H9 (cell line): ENCODE data around the gene PAOX. TPM values are rescaled to one million over a fixed set of nuclear protein-coding genes. Genes with fewer than 3 reads are reported as not detected.

Source experiments
- DNase-seq: peaks from one replicate; pipeline ENCODE4 v3.0.0-alpha.2; 2017
- H2AFZ ChIP-seq: one replicate; pipeline ENCODE4 v1.6.1; 2013; ENCODE audit warnings: mild to moderate bottlenecking, low read length, control low read depth, moderate library complexity
- H2AK5ac ChIP-seq: 2 replicates; pipeline ENCODE4 v1.6.1; 2013; ENCODE audit warnings: low read length, control low read depth, mixed read lengths; ENCODE audit not compliant: insufficient read length
- H2BK120ac ChIP-seq: one replicate; pipeline ENCODE4 v1.6.1; 2013; ENCODE audit warnings: low read depth, mild to moderate bottlenecking, low read length, control low read depth, inconsistent platforms; ENCODE audit not compliant: poor library complexity, severe bottlenecking
- H2BK12ac ChIP-seq: 2 replicates; pipeline ENCODE4 v1.6.1; 2013; ENCODE audit warnings: low read length, control low read depth, mixed read lengths, low read depth; ENCODE audit not compliant: insufficient read length
- H2BK15ac ChIP-seq: 2 replicates; pipeline ENCODE4 v1.6.1; 2013; ENCODE audit warnings: low read depth, low read length, control low read depth
- H2BK20ac ChIP-seq: one replicate; pipeline ENCODE4 v1.6.1; 2013; ENCODE audit warnings: low read depth, mild to moderate bottlenecking, low read length, control low read depth, inconsistent platforms; ENCODE audit not compliant: poor library complexity, severe bottlenecking
- H2BK5ac ChIP-seq: 2 replicates; pipeline ENCODE4 v1.6.1; 2013; ENCODE audit warnings: low read length, control low read depth, mixed read lengths; ENCODE audit not compliant: insufficient read length
- H3K14ac ChIP-seq: 2 replicates; pipeline ENCODE4 v1.6.1; 2013; ENCODE audit warnings: low read length, control low read depth; ENCODE audit not compliant: insufficient read depth
- H3K18ac ChIP-seq: 2 replicates; pipeline ENCODE4 v1.6.1; 2013; ENCODE audit warnings: low read depth, mild to moderate bottlenecking, mixed read lengths, low read length, control low read depth; ENCODE audit not compliant: insufficient read length
- H3K23ac ChIP-seq: 2 replicates; pipeline ENCODE4 v1.6.1; 2013; ENCODE audit warnings: low read length, control low read depth, mixed read lengths, low read depth; ENCODE audit not compliant: insufficient read length
- H3K23me2 ChIP-seq: 2 replicates; pipeline ENCODE4 v1.6.1; 2013; ENCODE audit warnings: low read depth, mild to moderate bottlenecking, mixed read lengths, low read length, control low read depth; ENCODE audit not compliant: insufficient read length, poor library complexity, severe bottlenecking
- H3K27ac ChIP-seq: 2 replicates; pipeline ENCODE4 v1.5.1; 2013; ENCODE audit warnings: low read length, control low read depth, mixed read lengths, low read depth; ENCODE audit not compliant: insufficient read length
- H3K27me3 ChIP-seq: 2 replicates; pipeline ENCODE4 v1.6.1; 2013; ENCODE audit warnings: low read length, control low read depth, inconsistent platforms; ENCODE audit not compliant: insufficient read depth
- H3K4ac ChIP-seq: 2 replicates; pipeline ENCODE4 v1.6.1; 2013; ENCODE audit warnings: low read depth, mild to moderate bottlenecking, control low read depth, inconsistent platforms, low read length, moderate library complexity
- H3K4me1 ChIP-seq: 2 replicates; pipeline ENCODE4 v1.6.1; 2013; ENCODE audit warnings: low read length, control low read depth, inconsistent platforms; ENCODE audit not compliant: insufficient read depth
- H3K4me2 ChIP-seq: 2 replicates; pipeline ENCODE4 v1.6.1; 2013; ENCODE audit warnings: low read length, control low read depth, mixed read lengths; ENCODE audit not compliant: insufficient read length, insufficient read depth
- H3K56ac ChIP-seq: 2 replicates; pipeline ENCODE4 v1.6.1; 2013; ENCODE audit warnings: low read depth, mild to moderate bottlenecking, mixed read lengths, low read length, control low read depth; ENCODE audit not compliant: insufficient read length
- H3K79me1 ChIP-seq: 2 replicates; pipeline ENCODE4 v1.6.1; 2013; ENCODE audit warnings: low read depth, mild to moderate bottlenecking, moderate library complexity, low read length, control low read depth, inconsistent platforms; ENCODE audit not compliant: insufficient read depth, poor library complexity, severe bottlenecking
- H3K79me2 ChIP-seq: 2 replicates; pipeline ENCODE4 v1.6.1; 2013; ENCODE audit warnings: low read length, control low read depth, inconsistent platforms; ENCODE audit not compliant: insufficient read depth
- H3K9ac ChIP-seq: 2 replicates; pipeline ENCODE4 v1.6.1; 2013; ENCODE audit warnings: low read length, control low read depth, mixed read lengths; ENCODE audit not compliant: insufficient read length; ENCODE audit errors: extremely low read depth
- H3K9me3 ChIP-seq: one replicate; pipeline ENCODE4 v1.6.1; 2013; ENCODE audit warnings: low read depth, low read length, inconsistent platforms; ENCODE audit not compliant: control insufficient read depth
- H3T11ph ChIP-seq: one replicate; pipeline ENCODE4 v1.6.1; 2013; ENCODE audit warnings: mild to moderate bottlenecking, low read length, control low read depth, inconsistent platforms
- H4K20me1 ChIP-seq: one replicate; pipeline ENCODE4 v1.6.1; 2013; ENCODE audit not compliant: control insufficient read depth, insufficient read length, insufficient read depth
- H4K5ac ChIP-seq: 2 replicates; pipeline ENCODE4 v1.6.1; 2013; ENCODE audit warnings: low read depth, mild to moderate bottlenecking, mixed read lengths, low read length, control low read depth; ENCODE audit not compliant: insufficient read length
- H4K8ac ChIP-seq: replicated peaks from 2 replicates; pipeline ENCODE4 v1.6.1; 2013; ENCODE audit warnings: low read length, control low read depth, mixed read lengths, low read depth; ENCODE audit not compliant: insufficient read length
- H4K91ac ChIP-seq: 2 replicates; pipeline ENCODE4 v1.6.1; 2013; ENCODE audit warnings: low read depth, mild to moderate bottlenecking, moderate library complexity, mixed read lengths, low read length, control low read depth; ENCODE audit not compliant: insufficient read length
- H3K27ac Mint-ChIP-seq, 3 experiments: 2 replicates in 2 of 3; 3 replicates in 1 of 3; pipeline ENCODE4 v1.8.0; 2020 to 2021; ENCODE audit warnings: mixed read lengths in 3 of 3, mild to moderate bottlenecking in 1 of 3, moderate library complexity in 1 of 3
- H3K27me3 Mint-ChIP-seq: 2 replicates; pipeline ENCODE4 v1.8.0; 2021; ENCODE audit warnings: low read depth, mild to moderate bottlenecking, moderate library complexity, mixed read lengths
- H3K36me3 Mint-ChIP-seq, 3 experiments: 2 replicates in 2 of 3; 3 replicates in 1 of 3; pipeline ENCODE4 v1.8.0; 2020 to 2021; ENCODE audit warnings: low read depth in 3 of 3, mixed read lengths in 3 of 3; ENCODE audit not compliant: insufficient read depth in 1 of 3
- H3K4me1 Mint-ChIP-seq, 2 experiments: 2 replicates each; pipeline ENCODE4 v1.8.0; 2020; ENCODE audit warnings: mixed read lengths in 2 of 2
- H3K4me3 Mint-ChIP-seq, 2 experiments: 2 replicates in 1 of 2; 3 replicates in 1 of 2; pipeline ENCODE4 v1.8.0; 2020 to 2021; ENCODE audit warnings: mild to moderate bottlenecking in 2 of 2, mixed read lengths in 2 of 2, moderate library complexity in 1 of 2
- H3K9me3 Mint-ChIP-seq, 2 experiments: 2 replicates in 1 of 2; 3 replicates in 1 of 2; pipeline ENCODE4 v1.8.0; 2020; ENCODE audit warnings: mild to moderate bottlenecking in 2 of 2, mixed read lengths in 2 of 2, moderate library complexity in 1 of 2
- CTCF ChIP-seq: fragments of 200-600 bp; sonication (generic); conservative IDR thresholded peaks from 3 replicates; pipeline ENCODE4 v1.8.0; 2021; ENCODE audit warnings: antibody characterized with exemption, mild to moderate bottlenecking
- WGBS: extraction: QIAGEN DNeasy Blood & Tissue Kit; methylation state at CpG from one replicate; pipeline ENCODE4 v1.1.7; 2013; ENCODE audit warnings: missing lambda C conversion rate, low lambda C conversion rate, mixed read lengths; ENCODE audit not compliant: insufficient read length; ENCODE audit errors: extremely low coverage; 5-methylcytosine and 5-hydroxymethylcytosine counted together
- total RNA-seq: library from RNA; stranded (reverse); gene quantifications from 2 replicates; pipeline ENCODE4 v1.2.1, GENCODE V29; 2021

The PAOX gene
- total RNA-seq, 1 experiment from 2014 or later, result 5.6 TPM

DNA sequence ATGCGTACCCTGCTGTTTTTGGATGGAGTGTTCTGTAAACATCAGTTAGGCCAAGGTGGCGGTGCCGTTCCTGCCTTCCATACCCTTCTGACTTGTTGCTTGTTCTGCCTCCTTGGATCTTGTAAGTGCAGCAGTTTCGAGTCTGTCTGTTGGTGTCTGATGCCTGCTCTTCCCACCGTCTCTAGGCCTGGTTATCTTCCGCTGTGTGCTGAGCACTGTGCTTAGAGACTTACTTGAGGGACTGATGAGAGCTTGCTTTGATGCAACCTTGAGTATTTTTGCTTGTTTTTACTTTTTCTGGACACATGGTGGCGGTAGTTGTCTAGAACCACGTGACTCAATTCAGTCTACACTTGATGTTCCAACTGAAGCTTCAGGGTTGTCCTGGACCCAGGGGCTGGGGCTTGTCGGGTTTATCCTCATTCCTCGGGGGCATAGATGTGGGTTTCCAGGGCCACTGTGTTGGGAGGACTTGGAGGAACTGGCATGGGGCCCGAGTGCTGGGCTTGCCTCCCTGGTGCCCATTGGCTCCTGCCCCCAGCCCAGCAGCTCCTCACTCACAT is 59.7 kb downstream of the PAOX start:
- Histone ChIP-seq H3K4ac (no peak overlapping the region), H2BK5ac (no peak overlapping the region), H3T11ph (no peak overlapping the region), H3K56ac (no peak overlapping the region), H2AFZ (no peak overlapping the region), H3K14ac (no peak overlapping the region), H2BK20ac (no peak overlapping the region), H2BK15ac (no peak overlapping the region), H4K20me1 (no peaks in the 10 kb centered on the region), H2AK5ac (no peak overlapping the region), H3K18ac (no peak overlapping the region), H3K9me3 (peaks cover 49% of the 10 kb centered on the region), H4K8ac (no peak overlapping the region), H2BK12ac (no peak overlapping the region), H3K23ac (no peak overlapping the region), H2BK120ac (no peak overlapping the region), H3K4me2 (no peak overlapping the region), H3K23me2 (no peaks in the 10 kb centered on the region), H3K79me2 (no peaks in the 10 kb centered on the region), H4K5ac (no peak overlapping the region), H3K27me3 (no peaks in the 10 kb centered on the region), H3K9ac (no peak overlapping the region), H3K27ac (no peak overlapping the region), H3K4me1 (no peaks in the 10 kb centered on the region), H3K79me1 (no peaks in the 10 kb centered on the region), H4K91ac (no peak overlapping the region)
- Mint-ChIP-seq H3K36me3 (peaks cover 9 to 22% (median 18%) of the 10 kb centered on the region in 3 experiments), H3K9me3 (peaks cover 73 to 79% of the 10 kb centered on the region in 2 experiments), H3K27ac (no peak overlapping the region), H3K4me3 (no peak overlapping the region), H3K27me3 (no peaks in the 10 kb centered on the region), H3K4me1 (no peaks in the 10 kb centered on the region)
- TF ChIP-seq CTCF, result 0 out of 3 replicates have a peak, but pooled peaks have one; percentile 19
- no peak for DNase-seq
- WGBS, result no CpG with 5 or more reads among the region's 11 CpGs
